GM19397 (cell line): Measurements from ENCODE around the gene DNAJB5.

ENCODE experiments used
- ATAC-seq: cut with Tn5 transposase; IDR thresholded peaks from one replicate; pipeline ENCODE4 v1.9.1; 2021; ENCODE audit warnings: mild to moderate bottlenecking, moderate library complexity; ENCODE audit not compliant: unreplicated experiment

The DNAJB5 gene

DNA sequence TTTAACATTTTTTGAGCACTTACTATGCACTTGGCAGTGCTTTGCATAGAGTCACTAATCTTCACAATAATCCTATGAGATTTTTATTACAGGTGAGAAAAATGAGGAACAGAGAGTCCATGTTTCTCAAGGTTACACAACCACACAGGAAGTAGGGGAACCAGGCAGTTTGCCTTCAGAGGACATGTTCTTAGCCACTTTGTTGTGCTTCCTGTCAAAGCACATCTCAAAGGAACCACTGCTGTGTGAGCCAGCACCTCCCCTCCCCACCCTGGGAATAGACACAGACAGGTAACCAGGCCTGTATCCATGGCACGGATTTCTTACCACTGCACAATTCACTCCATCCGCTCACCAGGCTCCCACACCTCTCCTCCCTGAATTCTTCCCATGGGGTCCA is 6.3 kb upstream of the DNAJB5 start:
- peak; percentile 52 for ATAC-seq

DNA sequence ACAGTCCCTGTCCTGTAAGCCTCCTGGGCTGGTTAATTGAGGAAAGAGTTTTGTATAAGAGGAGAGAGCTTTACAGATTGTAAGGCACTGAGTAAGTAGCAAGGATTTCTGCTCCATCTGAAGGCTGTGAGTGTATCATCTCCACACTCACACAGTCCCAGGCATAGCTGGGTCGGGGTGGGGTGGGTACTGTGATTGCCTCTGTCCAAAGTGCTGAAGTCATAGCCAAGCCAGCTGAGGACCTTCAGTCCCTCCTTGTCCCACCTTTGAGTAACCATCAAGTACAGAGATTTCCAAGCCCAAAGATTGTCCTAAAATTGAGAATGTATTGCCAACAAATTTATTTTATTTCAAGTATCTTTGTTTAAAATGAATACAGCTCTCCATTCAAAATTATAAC is 5.5 kb upstream of the DNAJB5 start:
- no peak for ATAC-seq

- ATAC-seq, result no peak
These were observed 4.1 kb upstream of the DNAJB5 start for GRCh38 chr9:34985311-34985899.

- no peak for ATAC-seq
These were observed 3.0 kb upstream of the DNAJB5 start for GRCh38 chr9:34986540-34987047.

GRCh38 chr9:34987160-34987901 is 2.2 kb upstream of the DNAJB5 start:
- no peak for ATAC-seq

- no peak for ATAC-seq
These were observed 1.1 kb upstream of the DNAJB5 start for GRCh38 chr9:34988218-34989002.

- ATAC-seq, result no peak
These were observed 546 bp downstream of the DNAJB5 start for GRCh38 chr9:34989946-34990635.

DNA sequence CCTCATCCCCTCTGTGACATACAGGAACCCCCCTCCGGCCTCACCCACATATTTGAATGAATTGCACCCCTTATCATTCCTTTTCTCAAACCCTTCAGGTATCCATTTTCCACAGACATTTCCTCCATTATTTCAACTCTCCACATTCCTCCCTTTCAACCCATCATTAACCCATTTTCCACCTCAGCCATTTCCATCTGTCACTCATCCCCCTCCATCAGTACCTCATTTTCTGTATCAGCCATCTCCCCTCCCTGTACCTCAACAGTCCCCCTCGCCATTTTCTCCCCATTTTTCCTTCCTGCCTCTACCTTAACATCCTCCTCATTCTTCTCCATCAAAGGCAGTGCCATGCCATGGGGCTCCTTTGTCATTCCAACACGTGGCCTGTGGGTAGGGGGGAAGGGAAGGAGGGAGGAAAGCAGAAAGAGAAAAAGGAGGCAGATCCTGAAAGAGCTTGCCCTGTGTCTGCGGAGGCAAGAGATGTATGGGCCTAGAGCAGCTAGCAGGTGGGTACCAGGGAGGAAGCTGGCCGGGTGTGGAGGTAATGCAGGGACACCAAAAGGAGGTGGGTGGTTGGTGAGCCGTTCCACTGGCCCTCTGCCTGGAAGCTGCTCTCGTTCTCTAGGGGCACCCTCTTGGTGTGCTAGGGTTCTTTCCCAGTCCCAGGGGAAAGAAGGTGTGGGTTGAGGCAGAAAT is 1.5 kb downstream of the DNAJB5 start:
- ATAC-seq, result no peak

GRCh38 chr9:34991607-34992375 is 2.2 kb downstream of the DNAJB5 start:
- no peak for ATAC-seq

- no peak for ATAC-seq
These were observed 2.9 kb downstream of the DNAJB5 start for GRCh38 chr9:34992376-34992951.

DNA sequence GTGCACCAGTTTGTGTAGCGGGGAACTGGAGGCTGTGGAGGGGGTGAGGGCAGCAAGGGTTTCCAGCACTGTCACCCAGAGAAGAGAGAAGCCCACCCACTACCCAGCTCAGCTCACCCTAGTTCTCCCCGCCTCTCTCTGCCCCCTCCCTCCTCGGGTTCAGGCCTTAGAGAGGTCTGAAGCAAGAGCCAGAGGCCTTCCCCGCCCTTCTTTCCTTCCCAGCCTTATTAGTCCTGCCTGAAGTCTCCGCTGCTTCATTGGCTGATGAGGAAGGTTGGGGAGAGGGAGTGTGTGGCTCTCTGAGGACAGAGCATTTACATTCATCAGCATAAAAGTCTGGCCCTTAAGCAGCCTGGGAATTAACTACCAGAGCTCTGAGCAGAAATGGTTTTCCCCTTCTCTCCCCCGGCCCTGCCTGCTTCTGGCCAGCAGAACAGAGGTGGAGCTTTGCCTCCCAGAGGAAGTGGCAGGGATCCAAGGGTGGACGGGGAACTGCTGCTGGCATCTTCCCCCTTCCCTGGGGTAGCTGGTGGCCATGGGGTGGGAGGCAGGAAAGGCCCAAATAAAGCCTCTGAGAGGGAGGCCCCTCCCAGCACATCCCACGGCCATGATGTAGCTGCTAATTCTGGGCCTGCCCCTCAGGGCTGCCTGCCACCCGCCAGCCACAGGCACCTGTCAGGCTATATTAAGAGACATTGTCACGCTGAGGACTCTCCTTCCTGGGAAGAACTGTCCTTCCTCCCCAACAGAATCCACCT is 4.1 kb downstream of the DNAJB5 start:
- ATAC-seq, result no peak

DNA sequence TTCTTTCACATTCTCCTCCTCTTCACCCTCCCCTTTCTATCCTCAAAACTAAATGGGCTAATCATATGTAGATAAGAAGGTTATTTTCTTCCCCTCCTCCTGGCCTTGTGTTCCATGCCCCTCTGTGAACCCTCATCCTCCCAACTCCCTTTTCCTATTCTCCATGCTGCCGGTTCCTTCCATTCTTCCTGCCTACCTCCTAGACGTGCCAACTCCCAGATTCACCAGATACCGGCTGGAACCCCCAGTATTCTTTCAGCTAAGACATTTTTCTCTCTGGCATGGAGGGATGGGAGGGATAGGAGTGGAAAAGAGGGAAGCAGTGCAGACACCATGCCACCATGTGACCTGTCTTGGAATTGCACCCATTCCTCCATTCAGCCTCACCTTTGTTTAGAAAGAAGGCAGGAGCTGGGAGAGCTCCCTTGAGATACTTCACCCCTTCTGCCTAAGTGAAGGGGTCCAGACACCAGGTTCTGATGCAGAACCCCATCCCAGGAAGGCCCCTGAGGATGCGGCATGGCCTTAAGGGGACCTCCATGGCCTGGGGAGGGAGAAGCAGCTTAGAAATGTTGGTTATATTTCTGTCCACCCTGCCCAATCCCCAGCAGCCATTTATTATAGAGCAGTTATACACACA is 4.8 kb downstream of the DNAJB5 start:
- ATAC-seq, result no peak

- ATAC-seq, result no peak
These were observed 5.5 kb downstream of the DNAJB5 start for GRCh38 chr9:34994900-34995669.

DNA sequence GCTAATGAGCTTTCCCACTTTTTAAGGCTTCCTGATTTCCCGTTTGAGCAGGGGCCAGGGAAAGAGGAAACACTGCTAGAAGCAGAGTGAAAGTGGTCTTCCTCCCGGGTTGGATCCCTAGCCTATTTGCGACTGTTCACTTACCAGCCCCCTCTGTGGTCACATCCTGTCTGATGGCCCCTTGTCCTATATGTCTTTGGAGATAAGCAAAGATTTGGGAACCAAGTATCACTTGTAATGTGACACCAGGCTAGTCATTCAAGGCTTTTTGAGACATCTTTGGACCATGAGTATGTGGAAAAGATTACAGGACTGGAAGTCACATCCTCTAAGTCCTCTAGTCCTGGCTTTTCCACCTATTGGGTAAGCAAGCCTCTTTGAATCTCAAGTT is 6.1 kb downstream of the DNAJB5 start:
- no peak for ATAC-seq

- ATAC-seq, result no peak
These were observed 6.8 kb downstream of the DNAJB5 start for GRCh38 chr9:34996181-34996904.

- no peak for ATAC-seq
These were observed 7.3 kb downstream of the DNAJB5 start for GRCh38 chr9:34996905-34997279.

- no peak for ATAC-seq
These were observed 7.8 kb downstream of the DNAJB5 start for GRCh38 chr9:34997379-34997781.
